Activated naive CD8-positive, alpha-beta T cell (primary cell): ENCODE measurements around the gene PIGZ.
A peak's percentile ranks its signal among the peaks of the same experiment; 100 is the strongest.

Source experiments
- H3K27ac Mint-ChIP-seq: one replicate; pipeline ENCODE4 v1.8.0; 2021; ENCODE audit warnings: mixed read lengths
- H3K27me3 Mint-ChIP-seq: one replicate; pipeline ENCODE4 v1.8.0; 2021; ENCODE audit warnings: mixed read lengths
- H3K36me3 Mint-ChIP-seq: one replicate; pipeline ENCODE4 v1.8.0; 2021; ENCODE audit warnings: mixed read lengths
- H3K4me1 Mint-ChIP-seq: one replicate; pipeline ENCODE4 v1.8.0; 2021; ENCODE audit warnings: low read depth, mixed read lengths
- H3K4me3 Mint-ChIP-seq: one replicate; pipeline ENCODE4 v1.8.0; 2021; ENCODE audit warnings: mild to moderate bottlenecking, mixed read lengths
- H3K9me3 Mint-ChIP-seq: one replicate; pipeline ENCODE4 v1.8.0; 2021; ENCODE audit warnings: low read depth, mixed read lengths

Gene PIGZ, protein sequence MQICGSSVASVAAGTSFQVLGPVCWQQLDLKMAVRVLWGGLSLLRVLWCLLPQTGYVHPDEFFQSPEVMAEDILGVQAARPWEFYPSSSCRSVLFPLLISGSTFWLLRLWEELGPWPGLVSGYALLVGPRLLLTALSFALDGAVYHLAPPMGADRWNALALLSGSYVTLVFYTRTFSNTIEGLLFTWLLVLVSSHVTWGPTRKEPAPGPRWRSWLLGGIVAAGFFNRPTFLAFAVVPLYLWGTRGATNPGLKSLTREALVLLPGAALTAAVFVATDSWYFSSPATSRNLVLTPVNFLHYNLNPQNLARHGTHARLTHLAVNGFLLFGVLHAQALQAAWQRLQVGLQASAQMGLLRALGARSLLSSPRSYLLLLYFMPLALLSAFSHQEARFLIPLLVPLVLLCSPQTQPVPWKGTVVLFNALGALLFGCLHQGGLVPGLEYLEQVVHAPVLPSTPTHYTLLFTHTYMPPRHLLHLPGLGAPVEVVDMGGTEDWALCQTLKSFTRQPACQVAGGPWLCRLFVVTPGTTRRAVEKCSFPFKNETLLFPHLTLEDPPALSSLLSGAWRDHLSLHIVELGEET

DNA sequence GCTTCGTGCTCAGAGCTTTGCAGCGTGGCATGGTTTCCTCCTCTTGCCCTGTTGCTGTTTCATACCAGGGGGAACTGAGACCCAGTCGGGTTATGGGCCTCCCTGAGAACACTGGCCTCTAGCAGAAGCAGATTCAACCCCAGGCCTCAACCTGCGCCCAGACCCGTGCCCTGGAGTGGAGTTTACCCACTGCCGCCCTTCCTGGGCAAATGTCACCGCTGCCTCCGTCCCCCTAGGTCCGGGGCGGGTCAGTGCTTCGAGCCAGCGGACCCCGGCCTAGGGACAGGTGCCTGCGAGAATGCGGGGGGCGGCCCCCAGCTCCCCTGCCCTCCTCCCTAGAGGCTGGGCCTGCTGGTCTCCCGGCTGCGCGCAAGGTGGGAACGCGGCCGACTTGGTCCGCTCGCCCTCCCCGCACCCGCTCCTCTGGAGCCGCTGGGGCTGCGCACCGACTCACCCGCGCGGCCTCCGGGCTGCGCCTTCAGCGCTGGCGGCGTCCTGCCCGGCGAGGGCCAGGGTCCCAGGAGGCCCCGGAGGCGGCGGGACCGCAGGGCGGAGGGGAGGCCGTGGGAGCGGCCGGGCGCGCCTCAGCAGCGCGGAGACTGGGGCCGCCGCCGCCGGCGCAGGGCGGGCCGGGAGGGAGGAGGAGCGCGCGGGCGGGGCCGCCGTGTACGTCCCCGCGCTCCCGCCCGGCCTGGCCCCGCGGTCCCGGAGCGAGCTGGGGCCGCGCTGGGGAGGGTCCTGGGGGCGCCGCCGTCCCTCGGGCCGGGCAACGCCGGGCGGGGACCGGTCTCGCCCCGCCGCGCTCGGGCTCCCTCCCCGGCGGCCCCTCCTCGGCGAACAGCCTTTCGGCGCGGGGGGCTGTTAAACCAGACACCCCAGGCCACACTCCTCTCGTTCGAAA lies at the start of gene PIGZ:
PIGZ (minus strand) TSS at position 601 of the 901 bp plus-strand sequence. CDS start 16,802 bp downstream, outside the sequence.
- no peaks in the 10 kb centered on the region for H3K36me3 Mint-ChIP-seq
- H3K4me1 Mint-ChIP-seq, result peaks cover 5% of the 10 kb centered on the region
- H3K4me3 Mint-ChIP-seq, result peak within 1 kb of the TSS; percentile 79
- H3K9me3 Mint-ChIP-seq, result no peaks in the 10 kb centered on the region
- H3K27me3 Mint-ChIP-seq, result peaks cover 7% of the 10 kb centered on the region
- no peak within 1 kb of the TSS for H3K27ac Mint-ChIP-seq

DNA sequence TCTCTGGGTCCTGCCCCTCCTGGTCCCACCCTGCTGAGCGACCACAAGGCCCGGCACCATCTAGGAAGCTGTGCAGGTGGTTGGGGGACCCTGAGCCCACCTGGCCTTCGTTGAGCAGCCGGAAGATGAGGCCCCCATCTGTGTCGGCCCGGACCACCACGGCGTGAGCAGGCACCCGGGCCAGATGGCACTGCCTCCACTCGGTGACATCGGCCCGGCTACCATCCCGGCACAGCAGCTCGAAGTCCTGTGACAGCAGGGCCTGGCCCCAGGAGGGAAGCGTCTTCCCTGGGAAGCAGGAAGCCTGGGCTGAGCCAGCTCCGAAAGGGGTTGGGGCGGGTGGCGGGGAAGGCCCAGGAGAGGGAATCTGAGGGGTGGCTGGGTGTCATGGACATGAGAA lies 48.4 kb upstream of the PIGZ start:
- Mint-ChIP-seq H3K9me3 (no peaks in the 10 kb centered on the region), H3K4me1 (no peaks in the 10 kb centered on the region), H3K27me3 (no peaks in the 10 kb centered on the region), H3K27ac (no peak overlapping the region), H3K4me3 (no peak overlapping the region), H3K36me3 (no peaks in the 10 kb centered on the region)

DNA sequence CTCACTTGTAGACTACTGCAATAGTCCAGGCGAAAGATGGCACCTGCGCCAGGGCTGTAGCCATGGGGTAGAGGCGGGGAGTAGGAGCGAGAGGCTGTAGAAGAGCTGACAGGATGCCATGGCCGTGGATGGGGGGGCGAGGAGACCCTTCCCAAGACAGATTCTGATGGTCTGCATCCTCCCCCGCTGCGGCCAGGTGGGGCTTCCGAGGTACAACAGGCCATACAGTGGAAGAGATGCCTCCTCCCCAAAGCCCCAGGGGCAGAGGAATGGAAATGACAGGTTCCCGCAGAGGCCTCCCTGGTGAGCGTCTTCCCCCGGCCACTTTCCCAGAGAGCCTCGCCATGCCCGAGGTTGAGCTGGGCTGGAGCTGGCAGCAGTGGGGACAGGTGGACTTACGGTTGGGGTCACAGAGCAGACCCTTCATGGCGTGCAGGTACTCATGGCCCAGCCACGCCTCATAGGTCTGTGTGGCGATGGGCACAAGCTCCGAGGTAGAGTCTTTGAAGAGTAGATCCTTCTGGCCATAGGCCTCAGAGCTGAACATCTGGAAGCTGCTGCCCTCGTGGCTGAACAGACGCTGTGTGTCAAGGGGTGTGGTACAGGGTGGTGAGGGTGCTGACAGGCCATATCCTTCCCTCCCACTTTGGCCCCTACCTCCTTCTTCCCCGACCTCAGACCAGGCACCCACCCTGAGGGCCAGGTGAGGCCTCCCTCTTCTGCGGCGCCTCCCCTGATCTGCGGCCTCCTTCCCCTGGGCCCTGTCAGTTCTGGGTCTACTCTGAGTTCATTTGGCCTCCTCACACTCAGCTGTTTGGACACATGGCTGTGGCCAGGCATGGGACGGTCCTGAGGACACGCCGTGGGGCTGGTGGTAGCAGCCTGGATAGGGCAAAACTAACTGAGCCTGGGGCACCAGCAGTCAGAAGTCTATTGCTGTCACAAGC lies 47.4 kb upstream of the PIGZ start:
- no peak overlapping the region for H3K4me3 Mint-ChIP-seq

DNA sequence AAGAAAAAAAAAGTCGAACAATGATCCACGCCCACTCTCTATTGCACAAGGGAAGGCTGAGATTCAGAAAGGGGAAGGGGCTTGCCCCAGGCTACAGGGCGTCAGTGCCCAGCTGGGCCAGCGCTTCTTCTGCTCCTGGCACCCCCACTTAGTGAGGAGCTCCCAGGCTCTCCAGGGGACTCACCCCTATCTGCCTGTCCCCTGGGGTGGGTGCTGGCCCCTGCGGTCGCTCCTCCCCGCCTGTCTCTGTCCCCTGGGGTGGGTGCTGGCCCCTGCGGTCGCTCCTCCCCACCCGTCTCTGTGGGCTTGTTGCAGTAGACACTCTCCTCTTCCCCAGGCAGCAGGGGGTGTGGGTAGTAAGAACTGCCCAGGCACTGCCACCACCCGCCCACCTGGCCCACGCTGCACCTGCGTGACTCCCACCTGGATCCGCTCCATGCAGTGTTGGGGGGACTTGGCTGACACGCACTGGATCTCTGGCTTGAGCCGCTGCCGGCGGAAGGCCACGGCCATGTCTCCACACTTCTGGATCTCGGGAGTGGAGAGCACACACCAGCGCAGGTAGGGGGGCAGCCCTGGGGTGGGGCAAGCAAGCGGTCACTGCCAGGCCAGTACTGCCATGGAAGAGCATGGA lies 46.4 kb upstream of the PIGZ start:
- H3K4me1 Mint-ChIP-seq, result no peaks in the 10 kb centered on the region
- no peaks in the 10 kb centered on the region for H3K27me3 Mint-ChIP-seq
- H3K27ac Mint-ChIP-seq, result no peak overlapping the region

More for the DNA sequence above, 47.4 kb upstream of the PIGZ start:
- Mint-ChIP-seq H3K36me3 (no peaks in the 10 kb centered on the region), H3K9me3 (no peaks in the 10 kb centered on the region), H3K4me1 (no peaks in the 10 kb centered on the region), H3K27me3 (no peaks in the 10 kb centered on the region), H3K27ac (no peak overlapping the region)

DNA sequence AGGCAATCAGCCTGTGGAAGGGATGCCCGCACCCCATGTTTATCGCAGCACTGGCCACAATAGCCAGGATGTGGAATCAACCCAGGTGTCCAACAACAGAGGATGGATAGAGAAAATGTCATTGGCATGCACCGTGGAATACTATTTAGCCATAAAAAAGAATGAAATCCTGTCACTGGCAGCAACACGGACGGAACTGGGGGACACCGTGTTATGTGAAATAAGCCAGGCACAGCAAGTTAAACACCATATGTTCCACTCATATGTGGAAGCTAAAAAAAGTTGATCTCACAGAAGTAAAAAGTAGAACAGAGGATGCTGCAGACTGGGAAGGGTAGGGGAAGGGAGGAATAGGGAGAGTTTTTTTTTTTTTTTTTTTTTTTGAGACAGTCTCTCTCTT lies 45.4 kb upstream of the PIGZ start:
- Mint-ChIP-seq H3K36me3 (no peaks in the 10 kb centered on the region), H3K27ac (no peak overlapping the region), H3K4me1 (no peaks in the 10 kb centered on the region), H3K27me3 (no peaks in the 10 kb centered on the region), H3K4me3 (no peak overlapping the region), H3K9me3 (no peaks in the 10 kb centered on the region)

More for the DNA sequence above, 46.4 kb upstream of the PIGZ start:
- no peak overlapping the region for H3K4me3 Mint-ChIP-seq
- H3K9me3 Mint-ChIP-seq, result no peaks in the 10 kb centered on the region
- H3K36me3 Mint-ChIP-seq, result no peaks in the 10 kb centered on the region

DNA sequence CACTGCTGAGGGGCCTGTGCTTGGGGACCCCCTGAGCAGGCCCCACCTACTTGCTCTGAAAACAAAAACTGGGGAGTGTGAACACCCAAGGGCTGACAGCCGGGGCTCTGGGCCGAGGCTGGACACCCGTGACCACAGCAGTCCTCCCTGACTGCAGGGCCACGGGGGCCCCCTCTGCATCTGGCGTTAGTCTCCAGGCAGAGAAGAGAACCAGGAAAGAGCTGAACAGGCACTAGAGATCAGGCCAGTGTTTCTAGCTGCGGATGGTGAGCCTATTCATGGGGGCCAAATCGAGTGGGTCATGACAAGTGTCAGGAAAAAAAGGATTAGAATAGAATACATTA lies 43.9 kb upstream of the PIGZ start:
- no peaks in the 10 kb centered on the region for H3K36me3 Mint-ChIP-seq
- no peaks in the 10 kb centered on the region for H3K27me3 Mint-ChIP-seq
- H3K9me3 Mint-ChIP-seq, result no peaks in the 10 kb centered on the region
- H3K4me3 Mint-ChIP-seq, result no peak overlapping the region
- H3K27ac Mint-ChIP-seq, result no peak overlapping the region
- H3K4me1 Mint-ChIP-seq, result no peaks in the 10 kb centered on the region

DNA sequence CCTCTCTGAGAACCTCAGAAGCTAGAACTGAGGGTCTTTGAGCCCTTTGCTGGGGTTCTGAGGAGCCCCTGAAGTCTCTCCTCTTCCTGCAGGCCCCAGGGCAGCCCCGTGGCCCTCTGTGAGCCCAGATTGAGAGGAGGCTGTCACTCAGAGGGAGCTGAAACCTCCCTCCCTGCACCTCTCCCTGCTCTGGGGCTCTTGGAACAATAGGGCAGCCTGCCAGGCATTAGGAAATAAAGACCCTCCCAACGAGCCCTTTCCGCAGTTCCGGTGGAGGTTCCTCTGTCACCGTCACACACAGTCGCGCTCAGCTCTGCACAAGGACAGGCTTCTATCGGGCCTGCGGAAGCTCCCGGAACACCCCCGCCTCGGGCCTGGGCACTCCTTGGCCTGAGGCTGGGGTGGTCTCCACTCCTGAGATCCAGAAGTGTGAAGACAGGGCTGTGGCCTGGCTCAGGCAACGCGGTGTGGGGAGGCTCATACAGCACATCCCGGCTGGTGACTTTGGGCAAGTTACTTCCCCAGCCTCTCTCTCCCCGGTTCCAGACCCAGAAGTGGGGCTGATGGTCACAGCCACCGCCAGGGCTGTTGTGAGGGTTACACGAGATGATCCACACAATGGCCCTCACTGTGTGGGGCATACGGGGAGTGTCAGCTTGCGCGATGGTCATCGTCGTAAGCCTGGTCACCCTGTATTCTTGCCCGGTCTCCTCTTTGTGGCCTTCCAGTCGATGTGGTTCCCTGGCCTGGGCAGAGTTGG lies 43.3 kb upstream of the PIGZ start:
- Mint-ChIP-seq H3K4me3 (no peak overlapping the region), H3K27me3 (no peaks in the 10 kb centered on the region), H3K27ac (no peak overlapping the region), H3K9me3 (no peaks in the 10 kb centered on the region), H3K36me3 (no peaks in the 10 kb centered on the region), H3K4me1 (no peaks in the 10 kb centered on the region)

DNA sequence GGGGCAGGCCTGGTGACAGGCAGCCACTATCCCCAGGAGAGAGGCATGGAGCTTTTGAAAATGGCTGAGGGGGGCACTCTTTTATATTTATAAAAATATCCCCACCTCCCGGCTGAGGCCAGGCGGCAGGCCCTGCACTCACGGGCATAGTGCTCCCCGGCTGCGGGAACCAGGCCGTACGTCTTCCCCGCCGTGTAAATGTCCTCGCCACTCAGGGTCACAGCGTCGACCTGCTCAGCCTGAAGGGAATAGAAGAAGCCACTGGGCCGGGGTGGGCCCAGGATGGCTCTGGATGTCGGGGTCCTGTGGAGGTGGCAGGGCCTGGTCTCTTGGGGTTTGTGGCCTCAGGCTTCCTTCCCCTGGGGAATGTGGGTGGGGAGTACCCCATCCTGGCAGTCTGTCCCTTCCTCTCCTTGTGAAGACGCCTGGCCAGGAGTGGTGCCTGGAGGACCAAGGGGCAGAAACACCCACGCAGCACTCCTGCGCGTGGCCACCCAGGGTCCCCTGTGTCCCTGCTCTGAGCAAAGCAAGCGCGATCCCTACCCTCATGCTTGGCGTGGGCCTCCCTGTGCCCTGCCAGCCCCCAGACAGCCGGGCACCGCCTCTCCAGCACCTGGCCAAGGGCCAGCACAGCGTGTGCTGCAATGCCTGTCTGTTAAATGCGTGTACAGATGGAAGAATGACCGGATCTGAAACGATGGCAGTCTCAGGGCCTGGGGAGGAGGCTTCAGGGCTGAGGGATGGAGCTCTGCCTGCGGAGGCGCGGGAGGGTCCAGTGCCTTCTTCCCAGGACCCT lies 42.1 kb upstream of the PIGZ start:
- Mint-ChIP-seq H3K4me3 (no peak overlapping the region), H3K9me3 (no peaks in the 10 kb centered on the region), H3K4me1 (no peaks in the 10 kb centered on the region), H3K27me3 (no peaks in the 10 kb centered on the region), H3K27ac (no peak overlapping the region), H3K36me3 (no peaks in the 10 kb centered on the region)

DNA sequence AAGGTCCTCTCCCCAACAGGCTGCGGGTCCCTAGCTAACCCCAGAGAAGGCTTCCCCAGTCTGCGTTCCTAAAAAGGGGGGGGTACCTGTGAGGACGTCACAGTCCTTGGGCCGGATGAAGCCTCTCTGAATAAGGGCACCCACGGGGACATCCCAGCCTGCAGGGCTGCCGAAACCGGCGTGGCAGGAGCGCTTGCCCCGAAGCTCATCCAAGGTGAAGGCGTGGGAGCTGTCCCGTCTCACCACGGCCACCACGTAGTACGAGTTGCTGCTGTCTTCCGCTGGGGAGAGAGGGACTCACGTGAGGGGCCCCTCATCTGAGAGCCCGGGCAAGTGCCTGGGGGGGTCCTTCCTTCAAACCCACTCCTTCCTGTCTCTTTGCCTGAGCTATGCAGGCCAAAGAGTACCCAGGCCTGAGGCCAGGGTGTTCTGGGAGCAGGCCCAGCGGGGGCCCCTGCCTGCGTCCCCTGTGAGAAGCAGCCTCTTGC lies 40.9 kb upstream of the PIGZ start:
- H3K4me1 Mint-ChIP-seq, result no peaks in the 10 kb centered on the region
- H3K9me3 Mint-ChIP-seq, result no peaks in the 10 kb centered on the region
- no peak overlapping the region for H3K27ac Mint-ChIP-seq
- no peaks in the 10 kb centered on the region for H3K27me3 Mint-ChIP-seq
- H3K36me3 Mint-ChIP-seq, result no peaks in the 10 kb centered on the region
- H3K4me3 Mint-ChIP-seq, result no peak overlapping the region

DNA sequence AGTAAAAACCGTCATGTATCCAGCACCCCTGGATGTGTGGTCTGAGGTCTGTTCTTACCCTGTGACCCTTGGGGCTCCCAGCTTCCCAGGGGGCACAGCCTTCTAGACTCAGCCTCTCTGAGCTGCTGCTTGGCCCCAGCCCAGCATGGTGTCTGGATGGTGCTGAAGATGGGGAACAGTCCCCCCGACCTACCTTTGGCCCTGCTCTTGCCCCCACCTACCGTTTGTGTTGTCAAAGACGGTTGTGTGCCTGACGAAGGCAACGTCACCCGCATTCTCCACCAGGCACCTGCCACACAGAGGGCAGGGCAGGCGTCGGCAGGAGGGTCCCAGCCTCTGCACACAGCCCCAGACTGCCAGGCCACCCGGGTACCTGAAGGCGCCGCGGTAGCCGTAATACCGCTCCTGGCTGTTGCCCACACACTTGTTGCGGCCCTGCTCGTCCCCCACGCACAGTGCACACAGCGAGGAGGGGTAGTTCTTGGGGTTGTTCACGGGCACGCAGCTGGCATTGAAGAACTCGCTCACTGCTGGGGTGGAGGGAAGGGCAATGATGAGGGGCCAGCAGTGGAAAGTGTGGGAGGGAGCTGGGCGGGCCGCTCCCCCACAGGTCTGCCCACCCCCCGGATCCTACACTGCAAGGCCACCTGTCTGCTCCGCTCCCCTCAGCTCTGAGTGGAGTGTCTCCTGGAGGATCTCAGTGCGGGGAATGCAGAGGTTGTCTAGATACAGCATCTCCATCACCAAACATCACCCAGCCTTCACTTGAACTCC lies 40.0 kb upstream of the PIGZ start:
- Mint-ChIP-seq H3K9me3 (no peaks in the 10 kb centered on the region), H3K27ac (no peak overlapping the region), H3K27me3 (no peaks in the 10 kb centered on the region), H3K36me3 (no peaks in the 10 kb centered on the region), H3K4me3 (no peak overlapping the region), H3K4me1 (peaks cover 5% of the 10 kb centered on the region)

DNA sequence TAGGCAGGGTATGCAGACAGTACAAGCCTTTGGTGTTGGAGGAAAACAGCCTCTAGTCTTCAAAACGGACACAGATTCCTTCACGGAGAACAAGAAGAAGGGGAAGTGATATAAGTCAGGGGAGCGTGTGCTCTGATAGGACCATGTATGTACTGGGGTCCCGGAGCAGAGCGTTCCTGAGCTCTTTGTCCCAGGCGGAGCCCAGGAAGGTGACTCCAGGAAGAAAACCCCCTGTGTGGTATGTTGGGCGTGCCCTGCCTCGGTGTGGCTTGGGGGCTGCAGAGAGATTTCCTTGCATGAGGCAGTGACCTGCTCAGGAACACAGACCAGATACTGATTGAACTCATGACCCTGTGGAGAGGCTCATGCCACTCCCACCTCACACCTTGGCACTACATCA lies 39.3 kb upstream of the PIGZ start:
- Mint-ChIP-seq H3K36me3 (no peaks in the 10 kb centered on the region), H3K4me3 (no peak overlapping the region), H3K4me1 (peaks cover 5% of the 10 kb centered on the region), H3K27ac (no peak overlapping the region), H3K27me3 (no peaks in the 10 kb centered on the region), H3K9me3 (no peaks in the 10 kb centered on the region)

DNA sequence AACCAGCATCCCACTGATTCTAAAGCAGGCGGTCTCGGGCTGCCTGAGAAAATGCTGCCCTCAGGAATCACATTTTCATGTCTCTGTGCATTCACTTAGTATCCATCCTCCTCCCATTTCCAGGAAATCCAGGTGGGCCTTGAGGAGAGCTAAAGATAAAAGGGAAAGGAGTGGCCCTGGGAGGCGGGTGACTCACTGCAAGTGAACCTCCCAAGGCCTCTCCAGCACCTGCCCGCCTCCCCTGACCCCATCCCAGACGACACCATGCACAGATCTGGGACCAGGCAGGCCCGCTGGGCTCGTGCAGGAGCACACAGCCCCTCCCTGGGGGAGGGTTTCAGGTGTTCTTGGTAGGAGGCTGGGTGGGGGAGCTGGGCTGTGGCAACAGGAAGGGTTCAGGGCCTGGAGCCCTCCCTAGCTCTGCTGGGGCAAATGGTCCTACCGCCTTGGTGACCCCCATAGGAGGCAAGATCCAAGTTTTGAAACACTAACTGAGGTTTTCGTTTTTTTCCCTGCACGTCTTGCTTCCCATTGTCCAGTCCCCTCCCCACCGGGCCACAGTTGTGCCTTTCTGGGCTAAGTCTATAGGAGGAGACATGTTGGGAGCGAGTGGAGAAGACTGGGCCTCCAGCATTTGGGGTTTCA lies 38.8 kb upstream of the PIGZ start:
- Mint-ChIP-seq H3K36me3 (no peaks in the 10 kb centered on the region), H3K4me3 (no peak overlapping the region), H3K4me1 (peaks cover 5% of the 10 kb centered on the region), H3K9me3 (no peaks in the 10 kb centered on the region), H3K27ac (no peak overlapping the region), H3K27me3 (no peaks in the 10 kb centered on the region)
